Omental fat pad (tissue), 4 donors: ENCODE measurements around the gene LRRC26. TPM values are rescaled to one million over a fixed set of nuclear protein-coding genes. Genes with fewer than 3 reads are reported as not detected.

Source experiments
- ATAC-seq: fragments of 150-250 bp; one replicate; pipeline ENCODE4 v1.9.1; 2016; ENCODE audit warnings: mild to moderate bottlenecking, moderate library complexity; ENCODE audit not compliant: low FRiP score
- DNase-seq: peaks from one replicate; pipeline ENCODE4 v3.0.0-alpha.2; 2019; ENCODE audit warnings: low spot score
- CTCF ChIP-seq, 3 donors: fragments of 450-650 bp; IDR thresholded peaks; one replicate each; pipeline ENCODE4 v1.5.1; 2016 to 2017; ENCODE audit warnings: antibody characterized with exemption in 3 of 3, mild to moderate bottlenecking in 3 of 3, moderate library complexity in 2 of 3
- total RNA-seq, 4 donors: library from RNA; depleted of rRNA; stranded (reverse); fragments of >200 nt; gene quantifications; one replicate each; pipeline ENCODE4 v1.1.0, GENCODE V29; 2016

The LRRC26 gene
- total RNA-seq, 4 donors from 2014 or later, result not detected

- DNase-seq (no peak), ATAC-seq (no peak)
- TF ChIP-seq CTCF (IDR thresholded peaks at IDR 0.05), result no peak
Measured at GRCh38 chr9:137192859-137193258, 23.0 kb upstream of the LRRC26 start.

GRCh38 chr9:137192448-137192780 lies 22.6 kb upstream of the LRRC26 start:
- ATAC-seq (no peak), DNase-seq (no peak)
- TF ChIP-seq CTCF (IDR thresholded peaks at IDR 0.05), result no peak

GRCh38 chr9:137191691-137192447 lies 22.0 kb upstream of the LRRC26 start:
- DNase-seq, result no peak

GRCh38 chr9:137191245-137191644 lies 21.4 kb upstream of the LRRC26 start:
- DNase-seq (no peak), ATAC-seq (no peak)
- no peak for TF ChIP-seq CTCF (IDR thresholded peaks at IDR 0.05)

More at GRCh38 chr9:137191691-137192447, 22.0 kb upstream of the LRRC26 start:
- no peak for TF ChIP-seq CTCF (IDR thresholded peaks at IDR 0.05)
- ATAC-seq, result no peak

- ATAC-seq, result no peak
- TF ChIP-seq CTCF (IDR thresholded peaks at IDR 0.05), result no peak
- DNase-seq, result no peak
Measured at GRCh38 chr9:137190315-137190856, 20.5 kb upstream of the LRRC26 start.

GRCh38 chr9:137189297-137190295 lies 19.7 kb upstream of the LRRC26 start:
- ATAC-seq (no peak), DNase-seq (no peak)
- no peak for TF ChIP-seq CTCF (IDR thresholded peaks at IDR 0.05)
